ENCODE measurements around the gene ACLY.

The ACLY gene

GRCh38 chr17:41870627-41871026 is 48.1 kb downstream of the ACLY start:
- TF ChIP-seq CTCF (IDR thresholded peaks at IDR 0.05), result no peak

- TF ChIP-seq CTCF (IDR thresholded peaks at IDR 0.05), result no peak
These were observed 48.7 kb downstream of the ACLY start for GRCh38 chr17:41870097-41870496.

GRCh38 chr17:41869426-41869825 is 49.3 kb downstream of the ACLY start:
- TF ChIP-seq CTCF (IDR thresholded peaks at IDR 0.05), result no peak

- no peak for TF ChIP-seq CTCF (IDR thresholded peaks at IDR 0.05)
These were observed 50.2 kb downstream of the ACLY start for GRCh38 chr17:41868568-41868967.

GRCh38 chr17:41865596-41865893 is 53.2 kb downstream of the ACLY start:
- TF ChIP-seq CTCF (IDR thresholded peaks at IDR 0.05), result no peak

GRCh38 chr17:41864836-41865595 is 53.7 kb downstream of the ACLY start, which contains the start of gene KLHL11:
Gene KLHL11, minus strand, starts transcription at chr17:41865423. Its CDS starts 53 bp downstream, at chr17:41865370.
- no peak for TF ChIP-seq CTCF (IDR thresholded peaks at IDR 0.05)

GRCh38 chr17:41864498-41864835 is 54.3 kb downstream of the ACLY start:
- no peak for TF ChIP-seq CTCF (IDR thresholded peaks at IDR 0.05)
